BE2C (cell line): Measurements from ENCODE around the gene NPR3.

Experiments used
- DNase-seq: peaks from one replicate; pipeline ENCODE4 v3.0.0-alpha.2; 2020
- H3K27me3 ChIP-seq: fragments of 250-450 bp; sonication (Bioruptor Pico); 2 replicates; pipeline ENCODE4 v1.5.1; 2020; ENCODE audit warnings: mild to moderate bottlenecking
- H3K36me3 ChIP-seq: fragments of 250-450 bp; sonication (Bioruptor Pico); 2 replicates; pipeline ENCODE4 v1.5.1; 2020; ENCODE audit warnings: mild to moderate bottlenecking
- H3K4me1 ChIP-seq: fragments of 250-450 bp; sonication (Bioruptor Pico); 2 replicates; pipeline ENCODE4 v1.5.1; 2020
- H3K4me3 ChIP-seq: 2 replicates; pipeline ENCODE4 v1.5.1; 2011; ENCODE audit warnings: low read depth, low read length
- H3K9me3 ChIP-seq: fragments of 250-450 bp; sonication (Bioruptor Pico); 2 replicates; pipeline ENCODE4 v1.5.1; 2020
- CTCF ChIP-seq: IDR thresholded peaks from 2 replicates; pipeline ENCODE4 v1.5.1; 2012; ENCODE audit warnings: mild to moderate bottlenecking, low read depth, low read length

Gene NPR3

GRCh38 chr5:32707418-32707997 is 3.6 kb upstream of the NPR3 start:
- peaks cover 38% of the 10 kb centered on the region for H3K27me3 ChIP-seq
- no peaks in the 10 kb centered on the region for H3K4me1 ChIP-seq
- H3K4me3 ChIP-seq = no peak overlapping the region
- no peaks in the 10 kb centered on the region for H3K9me3 ChIP-seq
- TF ChIP-seq CTCF = peak; percentile 55
- H3K36me3 ChIP-seq = no peaks in the 10 kb centered on the region
- no peak for DNase-seq

GRCh38 chr5:32708949-32709348 is 2.2 kb upstream of the NPR3 start:
- Histone ChIP-seq H3K36me3 (no peaks in the 10 kb centered on the region), H3K27me3 (peaks cover 52% of the 10 kb centered on the region), H3K4me1 (no peaks in the 10 kb centered on the region), H3K4me3 (no peak overlapping the region), H3K9me3 (no peaks in the 10 kb centered on the region)
- no peak for DNase-seq
- no peak for TF ChIP-seq CTCF

GRCh38 chr5:32709750-32710549 is 1.2 kb upstream of the NPR3 start:
- peak; percentile 70 for DNase-seq
- Histone ChIP-seq H3K27me3 (peaks cover 62% of the 10 kb centered on the region), H3K4me3 (peak overlapping the region; percentile 62), H3K36me3 (no peaks in the 10 kb centered on the region), H3K9me3 (no peaks in the 10 kb centered on the region), H3K4me1 (no peaks in the 10 kb centered on the region)
- peak; percentile 72 for TF ChIP-seq CTCF

GRCh38 chr5:32711362-32711680 is 200 bp downstream of the NPR3 start:
- peaks cover 60% of the 10 kb centered on the region for H3K27me3 ChIP-seq
- no peaks in the 10 kb centered on the region for H3K9me3 ChIP-seq
- no peaks in the 10 kb centered on the region for H3K4me1 ChIP-seq
- TF ChIP-seq CTCF = no peak
- H3K36me3 ChIP-seq = no peaks in the 10 kb centered on the region
- DNase-seq = no peak
- no peak overlapping the region for H3K4me3 ChIP-seq

- Histone ChIP-seq H3K4me3 (no peak overlapping the region), H3K27me3 (peaks cover 60% of the 10 kb centered on the region), H3K9me3 (no peaks in the 10 kb centered on the region), H3K36me3 (no peaks in the 10 kb centered on the region), H3K4me1 (no peaks in the 10 kb centered on the region)
- DNase-seq = no peak
- no peak for TF ChIP-seq CTCF
These were observed 760 bp downstream of the NPR3 start for GRCh38 chr5:32711681-32712480.
